ENCODE measurements around the gene TSPAN5.

TSPAN5 gene

DNA sequence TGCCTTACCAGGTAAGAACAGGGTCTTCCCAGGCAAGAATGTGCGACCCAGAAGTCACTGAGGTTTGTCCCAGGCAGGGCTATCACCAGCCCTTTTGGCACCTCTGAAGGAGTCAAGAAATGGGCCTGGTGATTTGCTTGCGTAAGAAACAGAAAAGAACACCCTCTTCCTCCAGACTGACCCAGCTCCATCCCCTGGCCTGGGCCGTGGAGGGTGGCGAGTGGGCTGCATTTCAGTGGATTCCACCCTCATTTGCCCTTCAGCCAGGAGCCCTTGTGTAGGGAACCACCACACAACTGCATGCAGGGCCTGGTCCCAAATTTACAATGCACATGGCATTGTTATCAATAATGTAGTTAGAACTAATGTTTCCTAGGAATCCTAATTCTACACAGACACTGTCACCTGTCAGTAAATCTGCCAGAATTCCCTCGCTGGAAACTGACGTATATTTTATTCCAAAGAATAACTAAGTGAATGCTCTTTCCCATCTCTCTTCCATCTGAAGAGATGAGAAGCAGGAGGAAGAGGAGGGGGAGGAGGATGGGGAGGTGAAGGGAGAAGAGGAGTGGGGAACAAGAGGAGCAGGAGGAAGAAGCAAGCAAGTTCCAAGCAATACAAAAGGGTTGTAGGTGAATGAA lies 46.6 kb downstream of the TSPAN5 start:
- TF ChIP-seq ZNF274 (IDR thresholded peaks at IDR 0.05; ENCODE audit: low read depth, low read length), result no peak

GRCh38 chr4:98610926-98611676 lies 47.3 kb downstream of the TSPAN5 start:
- H3K4me3 ChIP-seq (ENCODE audit: low read length), result no peak overlapping the region
- TF ChIP-seq ZNF274 (IDR thresholded peaks at IDR 0.05; ENCODE audit: low read depth, low read length), result no peak

More for the DNA sequence above, 46.6 kb downstream of the TSPAN5 start:
- no peak overlapping the region for H3K4me3 ChIP-seq (ENCODE audit: low read length)

DNA sequence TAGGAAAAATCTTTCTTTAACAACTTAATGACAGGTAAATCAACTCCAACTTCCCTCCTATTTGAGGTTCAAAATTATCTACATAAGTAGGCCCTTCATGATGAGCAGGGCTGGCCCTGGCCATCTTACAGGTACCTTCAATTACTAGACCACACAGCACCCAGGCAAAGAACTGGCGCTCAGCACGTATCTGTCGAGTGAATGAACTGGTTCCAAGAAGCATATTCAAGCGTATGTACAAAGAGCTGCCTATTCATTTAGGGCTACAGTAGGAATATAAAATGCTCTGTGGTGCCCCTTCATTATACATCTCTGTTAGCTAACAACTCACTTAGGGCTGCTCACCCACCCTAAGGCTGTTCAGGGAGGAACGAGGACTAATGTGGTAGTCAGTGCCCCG lies 48.0 kb downstream of the TSPAN5 start:
- no peak for TF ChIP-seq ZNF274 (IDR thresholded peaks at IDR 0.05; ENCODE audit: low read depth, low read length)
- H3K4me3 ChIP-seq (ENCODE audit: low read length), result no peak overlapping the region

DNA sequence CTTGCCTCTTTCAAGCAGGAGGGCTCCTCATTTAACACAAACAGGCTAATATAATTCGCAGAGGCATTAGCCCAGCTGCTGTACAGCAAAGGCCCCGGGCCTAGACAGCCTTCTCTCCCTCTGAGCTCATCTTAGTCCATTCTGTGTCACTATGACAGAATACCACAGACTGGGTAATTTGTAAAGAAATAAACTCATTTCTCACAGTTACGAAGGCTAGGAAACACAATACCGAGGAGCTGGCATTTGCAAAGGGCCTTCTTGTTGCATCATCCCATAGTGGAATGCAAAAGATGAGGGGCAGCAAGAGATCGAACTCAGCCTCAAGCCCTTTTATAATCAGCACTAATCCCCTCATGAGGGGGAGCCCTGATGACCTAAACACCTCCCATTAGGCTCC lies 48.5 kb downstream of the TSPAN5 start:
- TF ChIP-seq ZNF274 (IDR thresholded peaks at IDR 0.05; ENCODE audit: low read depth, low read length), result no peak

DNA sequence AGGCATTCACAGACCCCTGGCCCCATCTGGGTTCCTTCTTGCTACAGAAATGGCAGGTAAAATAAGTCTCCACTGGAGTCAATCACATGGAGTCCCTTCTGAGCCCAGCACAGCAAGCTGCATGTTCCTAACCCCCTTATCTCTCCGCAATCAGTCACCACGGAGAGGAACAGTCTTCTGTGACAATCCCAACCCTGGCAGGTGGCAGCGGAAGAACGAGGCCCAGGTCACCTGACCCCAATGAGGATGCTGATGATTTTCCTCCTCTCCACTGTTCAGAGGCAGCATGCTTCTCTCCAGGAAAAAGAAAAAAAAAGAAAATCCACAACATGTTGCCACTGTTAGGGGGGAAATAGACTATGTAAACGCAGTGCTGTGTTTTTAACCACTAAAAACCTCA lies 50.1 kb downstream of the TSPAN5 start:
- H3K4me3 ChIP-seq (ENCODE audit: low read length), result no peak overlapping the region
- no peak for TF ChIP-seq ZNF274 (IDR thresholded peaks at IDR 0.05; ENCODE audit: low read depth, low read length)

More for the DNA sequence above, 48.5 kb downstream of the TSPAN5 start:
- H3K4me3 ChIP-seq (ENCODE audit: low read length), result no peak overlapping the region

DNA sequence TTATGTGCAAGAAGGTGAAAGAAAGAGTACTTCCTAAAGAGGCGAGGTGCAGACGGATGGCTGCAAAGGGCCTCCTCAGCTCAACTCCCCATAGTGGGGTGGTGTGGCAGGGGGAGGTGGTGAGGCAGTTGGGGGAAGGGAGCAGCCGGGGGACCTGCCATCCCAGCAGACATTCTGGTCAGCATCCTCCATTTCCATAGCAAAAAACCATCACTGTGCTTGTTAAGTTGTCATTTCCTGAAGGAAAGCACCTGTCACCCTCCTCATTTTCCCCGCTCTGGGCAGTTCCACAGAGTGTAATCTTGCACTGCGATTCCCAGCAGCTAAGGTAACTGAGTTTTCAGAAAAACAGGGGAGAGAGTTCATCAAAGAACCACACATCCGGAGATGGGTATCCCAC lies 51.5 kb downstream of the TSPAN5 start:
- H3K4me3 ChIP-seq (ENCODE audit: low read length), result no peak overlapping the region
- no peak for TF ChIP-seq ZNF274 (IDR thresholded peaks at IDR 0.05; ENCODE audit: low read depth, low read length)

DNA sequence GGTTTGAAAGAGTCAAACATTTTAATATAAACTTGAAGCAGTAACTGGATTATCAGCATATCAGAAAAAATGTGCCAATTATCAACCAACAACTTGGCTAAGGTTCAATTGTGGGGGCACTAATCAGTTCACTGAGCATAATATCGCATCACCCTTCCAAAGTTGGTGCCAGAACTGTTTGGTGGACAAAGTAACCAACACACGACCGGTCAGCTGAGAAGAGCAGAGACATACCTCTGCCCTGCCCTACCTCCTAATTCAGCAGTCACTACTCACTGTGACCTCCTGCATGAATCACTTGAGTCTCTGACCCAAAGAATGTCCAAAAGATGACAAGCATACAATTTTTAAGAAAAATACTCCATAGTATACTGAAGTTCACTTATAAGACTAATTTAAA lies 53.2 kb downstream of the TSPAN5 start:
- H3K4me3 ChIP-seq (ENCODE audit: low read length), result no peak overlapping the region
- TF ChIP-seq ZNF274 (IDR thresholded peaks at IDR 0.05; ENCODE audit: low read depth, low read length), result no peak

- TF ChIP-seq ZNF274 (IDR thresholded peaks at IDR 0.05; ENCODE audit: low read depth, low read length), result no peak
- no peak overlapping the region for H3K4me3 ChIP-seq (ENCODE audit: low read length)
These were observed 53.7 kb downstream of the TSPAN5 start for GRCh38 chr4:98604723-98605122.

GRCh38 chr4:98603683-98604521 lies 54.5 kb downstream of the TSPAN5 start:
- H3K4me3 ChIP-seq (ENCODE audit: low read length), result no peak overlapping the region
- TF ChIP-seq ZNF274 (IDR thresholded peaks at IDR 0.05; ENCODE audit: low read depth, low read length), result no peak

GRCh38 chr4:98602270-98602669 lies 56.1 kb downstream of the TSPAN5 start:
- TF ChIP-seq ZNF274 (IDR thresholded peaks at IDR 0.05; ENCODE audit: low read depth, low read length), result no peak
- no peak overlapping the region for H3K4me3 ChIP-seq (ENCODE audit: low read length)

GRCh38 chr4:98601708-98602107 lies 56.7 kb downstream of the TSPAN5 start:
- no peak overlapping the region for H3K4me3 ChIP-seq (ENCODE audit: low read length)
- no peak for TF ChIP-seq ZNF274 (IDR thresholded peaks at IDR 0.05; ENCODE audit: low read depth, low read length)

GRCh38 chr4:98599617-98600205 lies 58.7 kb downstream of the TSPAN5 start:
- no peak for TF ChIP-seq ZNF274 (IDR thresholded peaks at IDR 0.05; ENCODE audit: low read depth, low read length)
- H3K4me3 ChIP-seq (ENCODE audit: low read length), result no peak overlapping the region

DNA sequence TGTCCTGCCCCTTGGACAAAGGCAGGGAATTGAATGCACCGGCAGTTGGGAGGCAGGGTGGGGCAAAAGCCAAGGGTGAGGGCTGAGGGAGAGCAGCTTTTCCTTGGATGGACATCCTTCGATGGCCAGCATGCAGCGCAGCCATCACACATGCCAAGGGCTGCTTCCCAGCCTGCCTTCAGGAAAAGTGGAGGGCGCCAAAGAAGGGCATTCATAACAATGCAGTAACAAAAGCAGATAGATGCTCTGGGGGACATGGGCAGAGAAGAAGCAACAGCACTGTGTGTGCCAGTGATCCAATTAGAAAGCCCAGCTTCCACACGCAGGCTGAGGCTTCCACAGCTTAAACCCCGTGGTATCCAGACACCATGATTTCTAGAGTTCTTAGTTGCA lies 71.5 kb downstream of the TSPAN5 start:
- H3K4me3 ChIP-seq (ENCODE audit: low read length), result no peak overlapping the region
- no peak for TF ChIP-seq ZNF274 (IDR thresholded peaks at IDR 0.05; ENCODE audit: low read depth, low read length)

DNA sequence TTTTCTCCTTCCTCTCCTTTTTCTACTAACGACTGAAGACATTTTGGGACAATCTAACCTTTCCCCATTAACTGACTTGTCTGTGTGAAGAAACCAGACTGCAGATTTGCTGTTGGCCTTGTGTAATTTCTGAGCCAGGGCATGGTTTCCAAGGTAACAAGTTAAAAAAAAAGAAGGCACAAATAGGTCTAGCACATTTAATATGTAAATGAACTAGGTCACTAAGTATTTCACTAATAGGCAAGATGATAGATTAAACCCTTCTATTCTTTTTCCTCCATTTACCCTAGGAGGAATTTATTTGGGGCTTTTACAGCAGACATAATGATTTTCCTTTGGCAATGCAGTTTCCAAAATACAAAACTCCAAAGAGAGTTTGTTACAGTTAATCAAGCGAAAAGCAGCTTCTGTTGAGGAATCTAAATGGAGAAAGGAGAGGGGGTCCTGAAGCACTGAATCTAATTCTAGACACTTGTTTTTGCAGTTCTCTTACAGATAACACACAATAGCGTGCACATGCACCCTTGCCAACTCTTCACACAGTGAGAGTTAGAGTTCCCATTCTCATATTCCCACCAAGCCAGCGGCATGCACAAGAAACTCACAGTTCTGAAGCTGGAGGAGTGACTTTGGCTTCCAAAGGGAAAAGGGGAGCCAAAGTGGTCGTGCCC lies 72.0 kb downstream of the TSPAN5 start:
- H3K4me3 ChIP-seq (ENCODE audit: low read length), result no peak overlapping the region
- no peak for TF ChIP-seq ZNF274 (IDR thresholded peaks at IDR 0.05; ENCODE audit: low read depth, low read length)
